ENCODE measurements around the gene PLCXD3. TPM values are rescaled to one million over a fixed set of nuclear protein-coding genes. Genes with fewer than 3 reads are reported as not detected.

The PLCXD3 gene
- total RNA-seq, 1 donor from 2014 or later: not detected

DNA sequence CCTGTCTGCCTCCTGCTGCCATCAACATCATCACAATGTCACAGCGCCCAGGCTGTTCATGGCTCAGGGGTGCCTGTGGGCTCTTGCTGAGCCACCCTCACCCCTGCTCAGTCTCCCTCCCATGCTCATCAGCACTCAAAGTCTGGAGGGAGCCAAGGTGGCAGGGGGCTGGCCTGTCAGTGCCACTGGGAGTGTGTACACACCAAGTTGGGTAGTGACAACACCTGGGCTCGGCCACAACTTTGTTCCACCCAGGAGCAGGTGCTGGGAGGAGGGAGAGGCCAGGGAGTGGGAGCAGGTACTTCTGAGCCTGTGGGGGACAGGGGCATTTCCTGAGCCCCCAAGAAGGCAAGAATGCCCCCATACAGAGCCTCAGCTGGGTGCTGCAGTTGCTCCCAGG lies 219.6 kb downstream of the PLCXD3 start:
- no peak overlapping the region for H3K4me3 Mint-ChIP-seq
- no peak for DNase-seq
- peaks cover 5% of the 10 kb centered on the region for H3K9me3 Mint-ChIP-seq
- no peak overlapping the region for H3K27ac Mint-ChIP-seq
- H3K27me3 Mint-ChIP-seq: no peaks in the 10 kb centered on the region
- no peaks in the 10 kb centered on the region for H3K4me1 Mint-ChIP-seq
- H3K36me3 Mint-ChIP-seq (ENCODE audit: low read depth): no peaks in the 10 kb centered on the region
- intact Hi-C loops (cut with micrococcal nuclease): no loop called here

- no peak for DNase-seq
- no peak overlapping the region for H3K27ac Mint-ChIP-seq
- H3K27me3 Mint-ChIP-seq: no peaks in the 10 kb centered on the region
- H3K9me3 Mint-ChIP-seq: peaks cover 5% of the 10 kb centered on the region
- no peaks in the 10 kb centered on the region for H3K4me1 Mint-ChIP-seq
- no peaks in the 10 kb centered on the region for H3K36me3 Mint-ChIP-seq (ENCODE audit: low read depth)
- intact Hi-C loops (cut with micrococcal nuclease): no loop called here
- H3K4me3 Mint-ChIP-seq: no peak overlapping the region
Observed at GRCh38 chr5:41289970-41290464, 220.4 kb downstream of the PLCXD3 start.

- Mint-ChIP-seq H3K4me1 (no peaks in the 10 kb centered on the region), H3K27ac (no peak overlapping the region), H3K4me3 (no peak overlapping the region), H3K9me3 (peaks cover 5% of the 10 kb centered on the region), H3K27me3 (no peaks in the 10 kb centered on the region), H3K36me3 (ENCODE audit: low read depth) (no peaks in the 10 kb centered on the region)
- DNase-seq: no peak
- intact Hi-C loops (cut with micrococcal nuclease): no loop called here
Observed at GRCh38 chr5:41286696-41287095, 223.7 kb downstream of the PLCXD3 start.

- H3K9me3 Mint-ChIP-seq: peaks cover 5% of the 10 kb centered on the region
- no peaks in the 10 kb centered on the region for H3K36me3 Mint-ChIP-seq (ENCODE audit: low read depth)
- DNase-seq: no peak
- intact Hi-C loops (cut with micrococcal nuclease): no loop called here
- H3K4me3 Mint-ChIP-seq: no peak overlapping the region
- no peak overlapping the region for H3K27ac Mint-ChIP-seq
- no peaks in the 10 kb centered on the region for H3K4me1 Mint-ChIP-seq
- no peaks in the 10 kb centered on the region for H3K27me3 Mint-ChIP-seq
Observed at GRCh38 chr5:41286165-41286564, 224.2 kb downstream of the PLCXD3 start.

DNA sequence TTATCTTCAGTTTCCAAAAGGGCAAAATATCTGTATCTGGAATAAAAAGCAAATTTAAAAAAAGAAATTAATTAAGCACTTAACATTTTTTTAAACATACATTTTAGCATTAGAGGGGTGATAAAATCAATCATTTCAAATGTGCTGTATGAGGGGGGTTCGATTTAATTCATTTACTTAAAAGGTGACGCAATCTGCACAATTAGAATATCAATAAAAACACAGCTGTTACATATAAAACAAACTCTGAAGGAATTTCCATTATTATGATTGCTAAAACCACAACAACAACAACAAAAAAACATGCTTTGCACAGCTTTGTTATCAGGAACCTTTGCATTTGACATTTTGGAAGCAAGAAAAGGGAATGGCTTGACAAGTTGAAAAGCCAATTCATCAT lies 225.5 kb downstream of the PLCXD3 start:
- no peak overlapping the region for H3K4me3 Mint-ChIP-seq
- peaks cover 5% of the 10 kb centered on the region for H3K9me3 Mint-ChIP-seq
- H3K4me1 Mint-ChIP-seq: no peaks in the 10 kb centered on the region
- intact Hi-C loops (cut with micrococcal nuclease): no loop called here
- no peaks in the 10 kb centered on the region for H3K36me3 Mint-ChIP-seq (ENCODE audit: low read depth)
- H3K27me3 Mint-ChIP-seq: no peaks in the 10 kb centered on the region
- H3K27ac Mint-ChIP-seq: no peak overlapping the region
- DNase-seq: no peak

DNA sequence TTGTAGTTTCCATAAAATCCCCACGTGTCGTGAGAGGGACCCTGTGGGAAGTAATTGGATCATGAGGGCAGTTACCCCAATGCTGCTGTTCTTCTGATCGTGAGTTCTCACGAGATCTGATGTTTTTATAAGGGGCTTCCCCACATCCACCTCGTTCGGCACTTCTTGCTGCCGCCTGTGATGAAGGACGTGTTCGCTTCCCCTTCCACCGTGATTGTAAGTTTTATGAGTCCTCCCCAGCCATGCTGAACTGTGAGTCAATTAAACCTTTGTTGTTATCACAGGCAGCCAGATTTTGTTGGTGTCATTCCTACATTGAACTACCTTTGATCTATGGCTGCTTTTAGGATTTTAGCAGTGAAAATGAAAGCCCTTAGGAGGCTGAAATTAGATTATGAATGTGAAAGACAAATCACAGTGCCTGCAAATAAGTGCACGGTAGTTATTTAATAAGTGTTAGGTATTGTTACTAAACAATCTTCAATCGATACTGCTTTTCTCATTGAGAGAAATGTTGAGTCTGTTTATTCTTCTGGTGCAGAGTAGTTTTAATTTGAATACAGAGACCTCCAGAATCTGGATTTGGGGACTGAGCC lies 229.1 kb downstream of the PLCXD3 start:
- Mint-ChIP-seq H3K4me3 (no peak overlapping the region), H3K27ac (no peak overlapping the region)

GRCh38 chr5:41279040-41279439 lies 231.4 kb downstream of the PLCXD3 start:
- H3K36me3 Mint-ChIP-seq (ENCODE audit: low read depth): no peaks in the 10 kb centered on the region
- H3K4me3 Mint-ChIP-seq: no peak overlapping the region
- H3K4me1 Mint-ChIP-seq: no peaks in the 10 kb centered on the region
- DNase-seq: no peak
- H3K9me3 Mint-ChIP-seq: no peaks in the 10 kb centered on the region
- no peak overlapping the region for H3K27ac Mint-ChIP-seq
- no peaks in the 10 kb centered on the region for H3K27me3 Mint-ChIP-seq
- intact Hi-C loops (cut with micrococcal nuclease): no loop called here

More for the DNA sequence above, 229.1 kb downstream of the PLCXD3 start:
- Mint-ChIP-seq H3K4me1 (no peaks in the 10 kb centered on the region), H3K27me3 (no peaks in the 10 kb centered on the region), H3K36me3 (ENCODE audit: low read depth) (no peaks in the 10 kb centered on the region), H3K9me3 (no peaks in the 10 kb centered on the region)
- no peak for DNase-seq
- intact Hi-C loops (cut with micrococcal nuclease): no loop called here

DNA sequence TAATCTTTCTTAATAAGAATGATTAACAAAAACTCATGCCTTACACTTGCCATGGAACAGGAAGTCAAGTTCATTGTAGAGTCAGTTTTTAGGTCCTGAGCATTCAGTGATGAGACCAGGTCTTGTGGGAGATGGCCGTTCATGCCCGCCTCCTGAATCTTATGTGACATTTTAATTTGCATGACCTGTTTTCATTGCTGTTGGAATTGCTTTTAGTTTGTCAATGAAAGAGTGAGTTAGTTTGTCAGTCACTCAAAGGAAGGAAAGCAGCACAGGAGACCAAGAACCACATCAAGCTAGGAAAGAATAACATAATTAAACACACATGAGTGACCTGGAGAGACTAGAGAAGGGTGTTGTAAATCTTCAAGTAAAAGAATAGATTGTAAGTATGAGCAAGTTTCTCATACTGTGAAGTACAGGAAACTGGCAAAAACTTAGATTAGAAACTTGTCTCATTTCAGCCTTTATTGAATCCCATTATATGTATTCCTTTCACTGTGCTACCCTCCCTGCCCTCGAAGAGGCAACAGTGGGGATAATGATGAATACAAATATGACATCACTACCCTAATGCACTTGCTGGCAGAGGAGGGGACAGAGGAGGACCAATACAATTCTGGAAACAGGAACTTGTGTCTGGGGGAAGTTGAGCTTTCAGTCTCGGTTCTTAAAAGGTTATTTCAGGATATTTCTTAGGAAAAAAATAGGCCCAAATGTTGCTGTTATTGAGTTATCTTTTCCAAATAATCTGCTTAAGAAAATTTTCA lies 232.7 kb downstream of the PLCXD3 start:
- intact Hi-C loops (cut with micrococcal nuclease): no loop called here
- Mint-ChIP-seq H3K27ac (no peak overlapping the region), H3K9me3 (no peaks in the 10 kb centered on the region), H3K27me3 (no peaks in the 10 kb centered on the region), H3K4me3 (no peak overlapping the region), H3K4me1 (no peaks in the 10 kb centered on the region), H3K36me3 (ENCODE audit: low read depth) (no peaks in the 10 kb centered on the region)
- DNase-seq: no peak

- no peak for DNase-seq
- Mint-ChIP-seq H3K4me1 (no peaks in the 10 kb centered on the region), H3K27me3 (no peaks in the 10 kb centered on the region), H3K4me3 (no peak overlapping the region), H3K27ac (no peak overlapping the region), H3K36me3 (ENCODE audit: low read depth) (no peaks in the 10 kb centered on the region), H3K9me3 (no peaks in the 10 kb centered on the region)
- intact Hi-C loops (cut with micrococcal nuclease): no loop called here
Observed at GRCh38 chr5:41275813-41276512, 234.4 kb downstream of the PLCXD3 start.

DNA sequence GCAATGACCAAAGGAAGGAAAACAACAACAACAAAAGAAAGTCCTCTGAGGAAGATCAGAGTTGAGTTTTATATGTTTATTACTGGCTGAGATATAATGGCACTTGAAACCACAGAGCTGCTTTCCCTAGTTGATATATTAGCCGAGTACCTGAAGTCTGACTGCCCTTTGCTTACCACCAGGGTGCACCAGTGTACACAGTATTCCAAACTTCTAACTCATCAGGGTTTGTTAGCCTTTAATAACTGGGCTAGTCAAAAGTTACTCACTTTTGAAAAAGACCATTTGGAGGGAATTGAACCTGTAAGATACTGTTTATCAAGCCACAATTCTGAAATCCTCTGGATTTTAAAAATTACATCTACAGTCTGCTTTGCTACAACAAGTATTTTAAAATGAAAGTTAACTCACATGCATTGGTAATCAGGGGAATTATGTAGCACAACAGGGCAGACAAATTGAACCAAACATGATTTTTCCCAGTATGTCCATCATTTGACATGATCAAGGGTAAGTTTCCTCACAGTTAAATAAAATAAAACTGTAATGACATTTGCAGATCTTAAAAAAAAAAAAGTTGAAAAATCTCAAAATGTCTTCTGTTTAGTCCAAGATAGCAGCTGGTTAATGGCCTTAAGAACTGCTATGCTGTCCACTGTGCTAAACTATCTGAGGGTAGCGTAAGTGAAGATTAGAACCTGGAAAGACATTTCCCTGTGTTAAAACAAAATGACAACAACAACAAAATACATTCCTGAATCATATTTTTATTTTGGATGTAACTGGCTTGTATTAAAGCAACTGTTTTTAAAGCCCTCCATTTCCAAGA lies 239.8 kb downstream of the PLCXD3 start:
- Mint-ChIP-seq H3K4me1 (no peaks in the 10 kb centered on the region), H3K36me3 (ENCODE audit: low read depth) (no peaks in the 10 kb centered on the region), H3K4me3 (no peak overlapping the region), H3K9me3 (no peaks in the 10 kb centered on the region), H3K27me3 (no peaks in the 10 kb centered on the region), H3K27ac (no peak overlapping the region)
- DNase-seq: no peak
- intact Hi-C loops (cut with micrococcal nuclease): no loop called here

DNA sequence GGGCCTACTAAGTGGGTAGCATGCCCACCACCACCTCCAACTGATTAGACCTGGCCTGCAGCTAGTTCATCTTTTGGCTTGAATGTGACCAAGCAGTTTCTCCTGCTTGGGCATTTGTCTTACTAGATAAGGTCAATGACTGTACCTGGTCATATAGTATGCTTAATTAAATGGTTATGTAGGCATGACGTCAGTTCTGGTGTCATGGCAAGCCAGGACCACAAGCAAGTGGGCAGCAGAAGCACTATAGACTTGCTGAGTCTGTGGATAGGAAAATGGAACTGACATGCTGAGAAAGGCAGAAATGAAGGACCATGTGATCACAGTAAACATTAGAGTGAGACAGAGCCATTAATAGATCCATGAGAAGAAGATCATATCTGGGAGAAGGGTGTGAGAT lies 241.5 kb downstream of the PLCXD3 start:
- Mint-ChIP-seq H3K36me3 (ENCODE audit: low read depth) (no peaks in the 10 kb centered on the region), H3K27me3 (no peaks in the 10 kb centered on the region), H3K4me3 (no peak overlapping the region), H3K4me1 (no peaks in the 10 kb centered on the region), H3K27ac (no peak overlapping the region), H3K9me3 (no peaks in the 10 kb centered on the region)
- DNase-seq: no peak
- intact Hi-C loops (cut with micrococcal nuclease): no loop called here

DNA sequence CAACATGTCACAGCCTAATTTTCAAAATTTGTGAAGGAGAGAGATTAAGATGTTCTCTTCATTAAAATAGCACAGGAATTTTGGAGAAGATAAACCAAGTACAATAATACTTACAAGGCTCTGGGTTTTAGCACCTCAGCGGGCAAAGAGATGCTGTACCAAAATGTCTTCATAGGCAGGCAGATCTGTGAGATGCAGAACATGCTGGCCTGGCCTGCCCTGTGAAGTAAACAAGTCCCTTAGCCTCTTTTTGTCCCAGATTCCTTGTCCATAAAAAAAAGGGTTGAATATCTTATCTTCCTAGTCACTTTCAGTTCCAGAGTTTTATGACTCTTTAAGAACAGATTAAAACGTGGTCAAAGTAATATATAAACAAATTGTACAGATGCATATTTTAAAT lies 244.0 kb downstream of the PLCXD3 start:
- no peak overlapping the region for H3K4me3 Mint-ChIP-seq
- DNase-seq: no peak
- H3K36me3 Mint-ChIP-seq (ENCODE audit: low read depth): no peaks in the 10 kb centered on the region
- H3K27ac Mint-ChIP-seq: no peak overlapping the region
- H3K9me3 Mint-ChIP-seq: no peaks in the 10 kb centered on the region
- H3K27me3 Mint-ChIP-seq: no peaks in the 10 kb centered on the region
- no peaks in the 10 kb centered on the region for H3K4me1 Mint-ChIP-seq
- intact Hi-C loops (cut with micrococcal nuclease): no loop called here

DNA sequence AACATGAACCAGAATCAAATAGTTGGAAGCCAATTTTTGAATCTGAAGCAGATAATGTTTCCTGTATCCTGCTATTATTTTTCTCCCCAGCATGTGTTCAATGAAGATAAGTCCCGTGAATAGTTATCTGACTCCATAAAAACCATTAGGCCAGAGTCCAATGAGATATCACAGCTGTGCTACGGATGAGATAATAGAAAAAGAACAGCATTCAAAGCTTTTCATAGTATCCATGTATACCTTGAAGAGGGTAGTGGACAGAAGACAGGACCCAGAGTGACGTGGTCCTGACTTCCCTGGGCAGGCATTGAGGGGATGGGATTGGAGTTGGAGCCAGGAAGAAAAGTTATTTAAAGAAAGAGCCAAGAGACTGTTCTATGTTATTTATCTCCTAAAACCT lies 246.4 kb downstream of the PLCXD3 start:
- Mint-ChIP-seq H3K36me3 (ENCODE audit: low read depth) (no peaks in the 10 kb centered on the region), H3K27ac (no peak overlapping the region), H3K9me3 (no peaks in the 10 kb centered on the region), H3K27me3 (no peaks in the 10 kb centered on the region), H3K4me1 (no peaks in the 10 kb centered on the region), H3K4me3 (no peak overlapping the region)
- DNase-seq: no peak
- intact Hi-C loops (cut with micrococcal nuclease): no loop called here

DNA sequence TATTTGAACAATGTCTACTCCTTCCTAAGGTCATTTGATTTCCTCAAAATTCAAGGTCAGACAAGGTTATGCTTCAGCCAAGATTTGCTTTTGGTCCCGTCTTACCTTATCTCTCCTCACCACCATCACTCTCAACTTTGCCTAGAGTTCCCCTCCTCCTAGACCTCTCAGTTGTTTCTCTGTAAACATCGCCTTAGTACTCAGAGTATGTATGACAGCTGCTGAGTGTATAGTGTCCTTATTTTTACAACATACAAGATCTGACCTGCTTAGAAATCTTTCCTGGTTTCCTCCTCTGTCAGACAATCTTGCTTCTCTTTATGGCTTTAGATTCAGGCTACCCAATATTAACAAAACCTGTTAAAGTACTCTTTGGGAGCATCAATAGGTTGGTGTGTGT lies 247.1 kb downstream of the PLCXD3 start:
- DNase-seq: no peak
- Mint-ChIP-seq H3K9me3 (no peaks in the 10 kb centered on the region), H3K4me3 (no peak overlapping the region), H3K27me3 (no peaks in the 10 kb centered on the region), H3K27ac (no peak overlapping the region), H3K36me3 (ENCODE audit: low read depth) (no peaks in the 10 kb centered on the region), H3K4me1 (no peaks in the 10 kb centered on the region)
- intact Hi-C loops (cut with micrococcal nuclease): no loop called here

Measured in activated CD4-positive, alpha-beta T cell treated with anti-CD3 and anti-CD28 coated beads, Interleukin-2, amount 10 ng/mL, durations not matched to agents 24 days and 14 days (primary cell).